PC-3 (cell line): Measurements from ENCODE around the gene EXOC7. TPM values are rescaled to one million over a fixed set of nuclear protein-coding genes. Genes with fewer than 3 reads are reported as not detected.

Experiments used
- ATAC-seq: fragments of 200-7000 bp; cut with Tn5 transposase; 2 replicates; pipeline ENCODE4 v1.9.1; 2020; ENCODE audit warnings: mild to moderate bottlenecking, moderate library complexity
- BruUV-seq: library from RNA; stranded (reverse); fragments of 400-500 nt; replicated peaks from 2 replicates; lab custom pipeline; 2021; lab: Mats Ljungman, UMichigan
- CTCF ChIA-PET: fragments of 300-600 bp; sonication (Branson Sonifier 250); formaldehyde crosslinking; loops from one replicate; lab custom pipeline; 2022; ENCODE audit warnings: antibody characterized with exemption; lab: Charles Lee
- POLR2A ChIA-PET: fragments of 300-600 bp; sonication (Branson Sonifier 250); formaldehyde crosslinking; loops from one replicate; lab custom pipeline; 2022; ENCODE audit warnings: antibody characterized with exemption; ENCODE audit not compliant: unreplicated experiment; lab: Charles Lee
- DNase-seq: peaks from one replicate; pipeline ENCODE4 v3.0.0-alpha.2; 2015
- H2AFZ ChIP-seq: fragments of 300-600 bp; sonication (generic); 2 replicates; pipeline ENCODE4 v1.6.0; 2016; ENCODE audit warnings: antibody characterized with exemption, low read length
- H3F3A ChIP-seq: fragments of 300-600 bp; sonication (generic); one replicate; pipeline ENCODE4 v1.6.0; 2017; ENCODE audit warnings: antibody characterized with exemption, low read length, control low read depth, mild to moderate bottlenecking; ENCODE audit not compliant: unreplicated experiment
- H3K27ac ChIP-seq: fragments of 300-600 bp; sonication (generic); 2 replicates; pipeline ENCODE4 v1.5.1; 2016; ENCODE audit warnings: mild to moderate bottlenecking, low read length
- H3K27me3 ChIP-seq: fragments of 300-600 bp; sonication (generic); 2 replicates; pipeline ENCODE4 v1.6.1; 2016; ENCODE audit warnings: low read length, mixed read lengths
- H3K36me3 ChIP-seq: fragments of 300-600 bp; sonication (generic); 2 replicates; pipeline ENCODE4 v1.6.1; 2016; ENCODE audit warnings: low read depth, mixed run types, low read length, mixed read lengths
- H3K4me1 ChIP-seq: fragments of 300-600 bp; sonication (generic); 2 replicates; pipeline ENCODE4 v1.5.1; 2016; ENCODE audit warnings: low read length; ENCODE audit not compliant: insufficient read depth
- H3K4me2 ChIP-seq: fragments of 300-600 bp; sonication (generic); 2 replicates; pipeline ENCODE4 v1.6.0; 2016; ENCODE audit warnings: low read length
- H3K4me3 ChIP-seq: fragments of 300-600 bp; sonication (generic); 2 replicates; pipeline ENCODE4 v1.5.1; 2016; ENCODE audit warnings: mild to moderate bottlenecking, low read length, mixed read lengths
- H3K79me2 ChIP-seq: fragments of 300-600 bp; sonication (generic); 2 replicates; pipeline ENCODE4 v1.6.1; 2017; ENCODE audit warnings: low read length, mixed read lengths
- H3K9ac ChIP-seq: fragments of 300-600 bp; sonication (generic); 2 replicates; pipeline ENCODE4 v1.6.0; 2016; ENCODE audit warnings: mild to moderate bottlenecking, low read length
- H3K9me2 ChIP-seq: fragments of 300-600 bp; sonication (generic); replicated peaks from 2 replicates; pipeline ENCODE4 v1.6.1; 2016; ENCODE audit warnings: mixed run types, low read length, mixed read lengths
- H3K9me3 ChIP-seq: fragments of 300-600 bp; sonication (generic); 2 replicates; pipeline ENCODE4 v1.6.1; 2016; ENCODE audit warnings: low read length, mixed read lengths
- H4K20me1 ChIP-seq: fragments of 300-600 bp; sonication (generic); 2 replicates; pipeline ENCODE4 v1.6.1; 2016; ENCODE audit warnings: low read length, mixed read lengths
- CTCF ChIP-seq: fragments of 300-600 bp; sonication (generic); conservative IDR thresholded peaks from 2 replicates; pipeline ENCODE4 v1.5.1; 2017; ENCODE audit warnings: antibody characterized with exemption, low read depth, mild to moderate bottlenecking, low read length
- EZH2 ChIP-seq: fragments of 300-600 bp; sonication (generic); IDR thresholded peaks from one replicate; pipeline ENCODE4 v1.6.1; 2017; ENCODE audit warnings: antibody characterized with exemption, mild to moderate bottlenecking, low read length; ENCODE audit not compliant: unreplicated experiment
- EZH2phosphoT487 ChIP-seq: fragments of 300-600 bp; sonication (generic); IDR thresholded peaks from 2 replicates; pipeline ENCODE4 v1.6.1; 2018; ENCODE audit warnings: mild to moderate bottlenecking, antibody characterized with exemption, low read length, borderline replicate concordance
- intact Hi-C: fragments of 100-400 bp; cut with micrococcal nuclease; formaldehyde crosslinking; loops from 2 replicates; pipeline ENCODE4 v1.9.0; 2023
- total RNA-seq: library from RNA; depleted of rRNA; stranded (reverse); fragments of >200 nt; gene quantifications from 2 replicates; pipeline ENCODE4 v1.2.3, GENCODE V29; 2014

EXOC7 gene
- total RNA-seq, 1 experiment from 2014 or later = 153 TPM

- H3K9me3 ChIP-seq = no peaks in the 10 kb centered on the region
- ChIA-PET POLR2A (no interaction called here), CTCF (no interaction called here)
- no peak overlapping the region for H3K27ac ChIP-seq
- DNase-seq (no peak), ATAC-seq (no peak)
- no peak overlapping the region for H3K4me3 ChIP-seq
- intact Hi-C loops = no loop called here
- no peak overlapping the region for H2AFZ ChIP-seq
- H3K4me2 ChIP-seq = no peak overlapping the region
- H3K36me3 ChIP-seq = no peaks in the 10 kb centered on the region
- TF ChIP-seq CTCF = no peak
- no peak; the same call in 1 of the 2 replicates for TF ChIP-seq EZH2phosphoT487
- TF ChIP-seq EZH2 = no peak
- BruUV-seq = no TSS peak
- H3K9ac ChIP-seq = no peak overlapping the region
- H3F3A ChIP-seq = no peaks in the 10 kb centered on the region
- peaks cover 64% of the 10 kb centered on the region for H3K27me3 ChIP-seq
- no peaks in the 10 kb centered on the region for H3K9me2 ChIP-seq
- peaks cover 11% of the 10 kb centered on the region for H3K79me2 ChIP-seq
- peaks cover 7% of the 10 kb centered on the region; the same call in 1 of the 2 replicates for H3K4me1 ChIP-seq
- H4K20me1 ChIP-seq = no peaks in the 10 kb centered on the region
Measured at GRCh38 chr17:76076765-76077583, 26.6 kb downstream of the EXOC7 start.

- Histone ChIP-seq H3K4me3 (no peak overlapping the region), H4K20me1 (peaks cover 4% of the 10 kb centered on the region), H3K9me2 (no peaks in the 10 kb centered on the region), H3K36me3 (no peaks in the 10 kb centered on the region), H2AFZ (no peak overlapping the region), H3K79me2 (peaks cover 19% of the 10 kb centered on the region), H3K9me3 (no peaks in the 10 kb centered on the region), H3F3A (no peaks in the 10 kb centered on the region), H3K27ac (no peak overlapping the region), H3K9ac (no peak overlapping the region), H3K27me3 (peaks cover 64% of the 10 kb centered on the region), H3K4me2 (no peak overlapping the region), H3K4me1 (peaks cover 8% of the 10 kb centered on the region; the same call in 1 of the 2 replicates)
- TF ChIP-seq EZH2phosphoT487 (no peak), EZH2 (no peak), CTCF (no peak)
- DNase-seq (no peak), ATAC-seq (no peak)
- CTCF ChIA-PET = no interaction called here
- BruUV-seq = no TSS peak
- intact Hi-C loops = no loop called here
- POLR2A ChIA-PET = no interaction called here
Measured at GRCh38 chr17:76076146-76076764, 27.3 kb downstream of the EXOC7 start.
